ENCODE results near the gene ATP6V0B. TPM values are rescaled to one million over a fixed set of nuclear protein-coding genes. Genes with fewer than 3 reads are reported as not detected.
A peak's percentile ranks its signal among the peaks of the same experiment; 100 is the strongest.

Gene ATP6V0B
- polyA plus RNA-seq, 2 of the 4 experiments (the other 2 are of a cell fraction) = 97.0 to 101 TPM

DNA sequence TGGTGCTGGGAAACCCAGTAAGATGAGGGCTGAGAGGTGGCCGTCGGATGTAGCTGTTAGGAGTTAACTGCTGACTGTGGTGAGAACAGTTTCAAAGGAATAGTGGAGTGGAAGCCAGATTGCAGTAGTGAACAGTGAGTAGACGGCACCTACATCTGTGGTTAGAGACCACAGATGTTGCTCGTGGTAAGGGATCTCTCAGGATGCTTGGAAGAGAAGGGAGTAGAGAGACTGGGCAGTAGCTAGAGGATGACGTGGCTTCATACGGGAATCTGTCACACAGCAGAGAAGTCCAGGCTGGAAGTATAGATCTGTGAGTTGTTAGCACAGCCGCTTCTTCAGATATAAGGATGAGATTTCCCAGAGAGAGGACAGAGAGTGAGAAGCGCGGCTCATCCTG is 48.9 kb upstream of the ATP6V0B start:
- FAIRE-seq = no peak
- H3K4me3 ChIP-seq = no peak overlapping the region
- ChIA-PET POLR2A (no interaction called here), CTCF (interaction anchor here (3.5 to 16.9 kb wide), 2 partner anchors 9 to 161 kb away, joined by 24 to 243 read pairs; no protein-coding TSS in a partner anchor)
- 89% methylated on average over 9 of the region's 9 CpGs for WGBS (ENCODE audit: missing lambda C conversion rate)
- TF ChIP-seq HOXA7 (CRISPR knock-in tag; IDR thresholded peaks at IDR 0.05) (no peak), BHLHE40 (IDR thresholded peaks at IDR 0.05; ENCODE audit: low read depth, low read length) (no peak), RAD21 (conservative IDR thresholded peaks at IDR 0.05 in 1 of 2, IDR thresholded peaks at IDR 0.05 in 1 of 2) (no peak), EHF (CRISPR knock-in tag; IDR thresholded peaks at IDR 0.05) (no peak), CEBPB (IDR thresholded peaks at IDR 0.05) (no peak), FOXS1 (CRISPR knock-in tag; IDR thresholded peaks at IDR 0.05) (no peak), CBX2 (IDR thresholded peaks at IDR 0.05; ENCODE audit: borderline replicate concordance, low read depth) (no peak), NR3C1 (IDR thresholded peaks at IDR 0.05) (no peak), NPAS2 (CRISPR knock-in tag; IDR thresholded peaks at IDR 0.05; ENCODE audit: borderline replicate concordance) (no peak), MYC (IDR thresholded peaks at IDR 0.05; ENCODE audit: borderline replicate concordance, low read length) (no peak), HOXB13 (CRISPR knock-in tag; IDR thresholded peaks at IDR 0.05; ENCODE audit: low read depth) (no peak)
- TF ChIP-seq, protein P1, sequence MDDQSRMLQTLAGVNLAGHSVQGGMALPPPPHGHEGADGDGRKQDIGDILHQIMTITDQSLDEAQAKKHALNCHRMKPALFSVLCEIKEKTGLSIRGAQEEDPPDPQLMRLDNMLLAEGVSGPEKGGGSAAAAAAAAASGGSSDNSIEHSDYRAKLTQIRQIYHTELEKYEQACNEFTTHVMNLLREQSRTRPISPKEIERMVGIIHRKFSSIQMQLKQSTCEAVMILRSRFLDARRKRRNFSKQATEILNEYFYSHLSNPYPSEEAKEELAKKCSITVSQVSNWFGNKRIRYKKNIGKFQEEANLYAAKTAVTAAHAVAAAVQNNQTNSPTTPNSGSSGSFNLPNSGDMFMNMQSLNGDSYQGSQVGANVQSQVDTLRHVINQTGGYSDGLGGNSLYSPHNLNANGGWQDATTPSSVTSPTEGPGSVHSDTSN (IDR thresholded peaks at IDR 0.05) = no peak
- TF ChIP-seq, protein P2, sequence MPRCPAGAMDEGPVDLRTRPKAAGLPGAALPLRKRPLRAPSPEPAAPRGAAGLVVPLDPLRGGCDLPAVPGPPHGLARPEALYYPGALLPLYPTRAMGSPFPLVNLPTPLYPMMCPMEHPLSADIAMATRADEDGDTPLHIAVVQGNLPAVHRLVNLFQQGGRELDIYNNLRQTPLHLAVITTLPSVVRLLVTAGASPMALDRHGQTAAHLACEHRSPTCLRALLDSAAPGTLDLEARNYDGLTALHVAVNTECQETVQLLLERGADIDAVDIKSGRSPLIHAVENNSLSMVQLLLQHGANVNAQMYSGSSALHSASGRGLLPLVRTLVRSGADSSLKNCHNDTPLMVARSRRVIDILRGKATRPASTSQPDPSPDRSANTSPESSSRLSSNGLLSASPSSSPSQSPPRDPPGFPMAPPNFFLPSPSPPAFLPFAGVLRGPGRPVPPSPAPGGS (IDR thresholded peaks at IDR 0.05) = no peak
- H3K27ac ChIP-seq = peak overlapping the region in 1 of 2 experiments; percentile 32; a peak in 1 of 6 replicates
- H3K4me2 ChIP-seq = no peak overlapping the region
- no peak for DNase-seq (ENCODE audit: low read depth in 1 of 2, low spot score in 1 of 2)
- peaks cover 35% of the 10 kb centered on the region for H3K4me1 ChIP-seq
- ATAC-seq = no peak
- no peaks in the 10 kb centered on the region for H3K9me3 ChIP-seq

DNA sequence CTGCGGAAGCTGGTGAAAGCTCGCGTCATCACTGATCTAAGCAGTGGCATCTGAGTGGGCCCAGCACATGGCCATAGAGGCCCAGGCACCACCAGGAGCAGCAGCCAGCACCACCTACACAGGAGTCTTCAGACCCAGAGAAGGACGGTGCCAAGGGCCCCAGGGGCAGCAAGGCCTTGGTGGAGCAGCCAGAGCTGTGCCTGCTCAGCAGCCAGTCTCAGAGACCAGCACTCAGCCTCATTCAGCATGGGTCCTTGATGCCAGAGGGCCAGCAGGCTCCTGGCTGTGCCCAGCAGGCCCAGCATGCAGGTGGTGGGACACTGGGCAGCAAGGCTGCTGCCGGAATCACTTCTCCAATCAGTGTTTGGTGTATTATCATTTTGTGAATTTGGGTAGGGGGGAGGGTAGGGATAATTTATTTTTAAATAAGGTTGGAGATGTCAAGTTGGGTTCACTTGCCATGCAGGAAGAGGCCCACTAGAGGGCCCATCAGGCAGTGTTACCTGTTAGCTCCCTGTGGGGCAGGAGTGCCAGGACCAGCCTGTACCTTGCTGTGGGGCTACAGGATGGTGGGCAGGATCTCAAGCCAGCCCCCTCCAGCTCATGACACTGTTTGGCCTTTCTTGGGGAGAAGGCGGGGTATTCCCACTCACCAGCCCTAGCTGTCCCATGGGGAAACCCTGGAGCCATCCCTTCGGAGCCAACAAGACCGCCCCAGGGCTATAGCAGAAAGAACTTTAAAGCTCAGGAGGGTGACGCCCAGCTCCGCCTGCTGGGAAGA is 44.4 kb upstream of the ATP6V0B start:
- ChIA-PET CTCF (interaction anchor here (1.1 to 16.9 kb wide), 5 partner anchors 9 to 165 kb away, joined by 3 to 243 read pairs (median 5); no protein-coding TSS in a partner anchor), POLR2A (no interaction called here)
- ATAC-seq (peak in 1 of 2 experiments; percentile 34; a peak in 1 of 6 replicates), DNase-seq (ENCODE audit: low read depth in 1 of 2, low spot score in 1 of 2) (no peak), FAIRE-seq (no peak)
- Histone ChIP-seq H3K27ac (peak overlapping the region; percentile 70 to 92), H3K4me3 (no peak overlapping the region), H3K9me3 (no peaks in the 10 kb centered on the region), H3K4me2 (no peak overlapping the region; the same call in 2 of the 3 replicates), H3K4me1 (peaks cover 45% of the 10 kb centered on the region)
- WGBS (ENCODE audit: missing lambda C conversion rate) = 87% methylated on average over 6 of the region's 10 CpGs
- TF ChIP-seq, protein P3, sequence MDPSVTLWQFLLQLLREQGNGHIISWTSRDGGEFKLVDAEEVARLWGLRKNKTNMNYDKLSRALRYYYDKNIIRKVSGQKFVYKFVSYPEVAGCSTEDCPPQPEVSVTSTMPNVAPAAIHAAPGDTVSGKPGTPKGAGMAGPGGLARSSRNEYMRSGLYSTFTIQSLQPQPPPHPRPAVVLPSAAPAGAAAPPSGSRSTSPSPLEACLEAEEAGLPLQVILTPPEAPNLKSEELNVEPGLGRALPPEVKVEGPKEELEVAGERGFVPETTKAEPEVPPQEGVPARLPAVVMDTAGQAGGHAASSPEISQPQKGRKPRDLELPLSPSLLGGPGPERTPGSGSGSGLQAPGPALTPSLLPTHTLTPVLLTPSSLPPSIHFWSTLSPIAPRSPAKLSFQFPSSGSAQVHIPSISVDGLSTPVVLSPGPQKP (IDR thresholded peaks at IDR 0.05; ENCODE audit: low read depth, low read length) = no peak
- TF ChIP-seq PHF8 (IDR thresholded peaks at IDR 0.05; ENCODE audit: borderline replicate concordance, low read depth) = no peak
- TF ChIP-seq RAD21 (conservative IDR thresholded peaks at IDR 0.05 in 1 of 2, IDR thresholded peaks at IDR 0.05 in 1 of 2) = 0 out of 5 replicates have a peak, but pooled peaks of 1 of the 2 experiments have one; percentile 8

DNA sequence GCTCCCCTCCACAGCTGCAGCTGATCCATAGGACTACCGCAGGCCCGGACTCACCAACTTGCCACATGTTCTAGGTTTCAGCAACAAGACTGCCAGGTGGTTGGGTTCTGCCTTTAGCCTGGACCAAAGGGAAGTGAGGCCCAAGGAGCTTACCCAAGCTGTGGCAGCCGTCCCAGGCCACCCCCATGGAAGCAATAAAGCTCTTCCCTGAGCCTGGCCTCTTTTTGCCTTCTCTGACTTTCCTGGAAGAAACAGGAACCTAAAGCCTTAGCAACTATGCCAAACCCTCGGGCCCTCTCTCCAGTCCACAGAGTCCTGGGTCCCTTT is 43.8 kb upstream of the ATP6V0B start:
- H3K9me3 ChIP-seq = no peaks in the 10 kb centered on the region
- peaks cover 46% of the 10 kb centered on the region for H3K4me1 ChIP-seq
- FAIRE-seq = no peak
- no peak for DNase-seq (ENCODE audit: low read depth in 1 of 2, low spot score in 1 of 2)
- no peak for TF ChIP-seq EP300 (IDR thresholded peaks at IDR 0.05)
- no peak for TF ChIP-seq GATA3 (IDR thresholded peaks at IDR 0.05; ENCODE audit: borderline replicate concordance)
- WGBS (ENCODE audit: missing lambda C conversion rate) = 84% methylated on average over 4 of the region's 4 CpGs
- no peak for ATAC-seq
- ChIA-PET CTCF (interaction anchor here (1.2 to 16.9 kb wide), 4 partner anchors 9 to 166 kb away, joined by 4 to 243 read pairs (median 5); no protein-coding TSS in a partner anchor), POLR2A (no interaction called here)
- peak overlapping the region; percentile 1 to 92; a peak in 4 of 6 replicates for H3K27ac ChIP-seq
- no peak overlapping the region for H3K4me2 ChIP-seq
- no peak overlapping the region for H3K4me3 ChIP-seq

Data from A549 (cell line).